Fibroblast of pulmonary artery (primary cell): ENCODE results near the gene TWNK.

Experiments
- DNase-seq: peaks from one replicate; pipeline ENCODE4 v3.0.0-alpha.2; 2010; ENCODE audit warnings: low read depth
- H3K4me3 ChIP-seq: replicated peaks from 2 replicates; pipeline ENCODE4 v1.5.1; 2011; ENCODE audit warnings: low read depth, mild to moderate bottlenecking, control low read depth, low read length, moderate library complexity
- TF ChIP-seq, protein P1 (sequence below): IDR thresholded peaks from 2 replicates; pipeline ENCODE4 v1.5.1; 2011; ENCODE audit warnings: mild to moderate bottlenecking, control low read depth, low read length, inconsistent platforms; ENCODE audit errors: missing control alignments

Gene TWNK

DNA sequence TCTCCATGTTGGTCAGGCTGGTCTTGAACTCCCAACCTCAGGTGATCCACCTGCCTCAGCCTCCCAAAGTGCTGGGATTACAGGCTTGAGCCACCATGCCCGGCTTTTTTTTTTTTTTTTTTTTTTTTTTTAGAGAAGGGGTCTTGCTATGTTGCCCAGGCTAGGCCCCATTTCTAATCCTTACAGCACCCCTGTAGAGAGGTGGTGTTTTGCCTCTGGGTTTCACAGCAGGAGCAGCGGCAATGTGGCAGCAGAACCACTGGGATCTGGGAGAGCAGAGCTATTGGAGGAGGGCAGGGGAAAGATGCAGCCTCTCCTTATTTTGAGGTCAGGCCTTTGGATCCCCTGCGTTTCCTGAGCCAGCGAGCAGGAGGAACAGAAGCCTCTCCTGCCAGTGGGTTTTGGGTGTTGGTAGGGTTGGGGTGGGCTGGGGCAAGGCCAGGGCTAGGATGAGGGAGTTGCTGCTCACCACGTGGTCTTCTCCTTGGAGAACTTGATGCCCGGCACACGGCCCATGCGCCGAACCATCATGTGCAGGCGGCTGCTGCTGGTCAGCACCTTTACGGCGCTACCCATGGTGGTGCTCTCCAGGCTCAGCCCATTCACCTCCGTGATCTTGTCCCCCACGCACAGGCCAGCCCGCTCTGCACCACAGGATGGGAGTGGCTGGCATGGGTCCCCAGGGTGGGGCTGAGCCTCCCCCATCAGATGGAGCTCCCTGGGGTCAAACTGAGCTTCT, 35.8 kb downstream of the TWNK start:
- no peak overlapping the region for H3K4me3 ChIP-seq
- DNase-seq, result no peak
- TF ChIP-seq, protein P1, sequence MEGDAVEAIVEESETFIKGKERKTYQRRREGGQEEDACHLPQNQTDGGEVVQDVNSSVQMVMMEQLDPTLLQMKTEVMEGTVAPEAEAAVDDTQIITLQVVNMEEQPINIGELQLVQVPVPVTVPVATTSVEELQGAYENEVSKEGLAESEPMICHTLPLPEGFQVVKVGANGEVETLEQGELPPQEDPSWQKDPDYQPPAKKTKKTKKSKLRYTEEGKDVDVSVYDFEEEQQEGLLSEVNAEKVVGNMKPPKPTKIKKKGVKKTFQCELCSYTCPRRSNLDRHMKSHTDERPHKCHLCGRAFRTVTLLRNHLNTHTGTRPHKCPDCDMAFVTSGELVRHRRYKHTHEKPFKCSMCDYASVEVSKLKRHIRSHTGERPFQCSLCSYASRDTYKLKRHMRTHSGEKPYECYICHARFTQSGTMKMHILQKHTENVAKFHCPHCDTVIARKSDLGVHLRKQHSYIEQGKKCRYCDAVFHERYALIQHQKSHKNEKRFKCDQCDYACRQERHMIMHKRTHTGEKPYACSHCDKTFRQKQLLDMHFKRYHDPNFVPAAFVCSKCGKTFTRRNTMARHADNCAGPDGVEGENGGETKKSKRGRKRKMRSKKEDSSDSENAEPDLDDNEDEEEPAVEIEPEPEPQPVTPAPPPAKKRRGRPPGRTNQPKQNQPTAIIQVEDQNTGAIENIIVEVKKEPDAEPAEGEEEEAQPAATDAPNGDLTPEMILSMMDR, result no peak

DNA sequence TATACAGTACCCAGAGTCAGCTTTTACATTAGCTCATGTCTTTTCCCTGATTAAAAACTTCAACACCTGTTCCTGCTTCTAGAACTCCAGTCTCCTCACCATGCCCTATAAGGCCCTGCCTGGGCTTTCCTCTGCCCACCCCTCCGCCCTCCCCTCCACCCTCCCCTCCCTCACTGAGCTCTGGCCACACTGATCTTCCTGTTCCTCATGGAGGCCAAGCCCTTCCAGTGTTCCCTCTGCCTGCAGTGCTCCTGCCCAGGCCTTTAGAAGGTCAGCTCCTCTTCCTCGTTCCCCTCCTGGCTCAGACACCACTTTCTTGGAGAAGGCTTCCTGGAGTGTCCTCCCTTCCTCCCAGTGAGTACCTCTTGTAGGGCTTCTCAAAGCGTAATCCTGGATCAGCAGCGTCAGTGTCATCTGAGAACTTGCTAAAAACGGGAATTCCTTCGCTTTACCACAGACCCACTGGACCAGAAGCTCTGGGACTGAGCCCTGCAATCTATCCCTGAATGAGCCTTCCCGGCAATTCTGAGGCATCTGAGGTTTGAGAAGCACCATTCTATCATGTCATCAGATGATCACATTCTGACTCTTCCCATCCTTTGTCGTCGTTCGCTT, 39.9 kb downstream of the TWNK start:
- TF ChIP-seq, protein P1, result no peak
- DNase-seq, result no peak
- no peak overlapping the region for H3K4me3 ChIP-seq

DNA sequence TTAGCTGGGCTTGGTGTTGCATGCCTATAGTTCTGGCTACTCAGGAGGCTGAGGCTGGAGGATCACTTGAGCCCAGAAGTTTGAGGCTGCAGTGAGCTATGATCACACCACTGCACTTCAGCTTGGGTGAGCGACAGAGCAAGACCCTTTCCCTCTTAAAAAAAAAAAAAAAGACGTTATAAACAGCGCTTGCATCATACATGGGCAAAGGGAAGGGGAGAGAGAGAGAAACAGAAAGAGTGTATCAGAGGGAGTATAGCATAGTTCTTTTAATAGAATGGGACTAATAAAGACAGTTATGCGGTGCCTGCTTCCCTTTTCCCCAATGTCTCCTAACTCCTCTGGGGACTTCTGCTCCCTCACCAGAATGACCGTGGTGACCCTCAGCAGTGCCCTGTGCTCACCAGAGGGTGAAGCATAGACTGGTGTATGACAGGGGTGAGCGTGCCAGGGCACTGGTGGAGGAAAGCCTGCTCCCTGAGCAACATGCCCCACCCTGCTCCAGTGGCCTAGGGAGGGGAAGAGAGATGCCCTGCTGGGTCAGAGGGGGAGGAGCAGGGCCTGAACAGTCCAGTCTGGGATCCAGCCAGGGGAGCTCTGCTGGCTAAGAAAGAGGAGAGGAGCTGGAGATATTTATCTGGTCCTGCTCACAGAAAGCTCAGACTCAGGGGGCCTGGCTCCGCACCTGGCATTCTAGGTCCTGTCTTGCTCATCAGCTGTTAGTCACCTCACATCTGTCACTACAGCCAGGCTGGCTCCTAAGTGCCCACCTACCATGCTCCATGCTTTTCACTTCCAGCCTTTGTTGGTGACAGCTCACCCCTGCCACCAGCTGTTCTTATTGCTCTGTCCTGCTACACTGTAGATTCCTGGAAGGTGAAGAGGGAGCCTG, 41.3 kb downstream of the TWNK start:
- TF ChIP-seq, protein P1, result no peak
- H3K4me3 ChIP-seq, result no peak overlapping the region
- DNase-seq, result no peak

DNA sequence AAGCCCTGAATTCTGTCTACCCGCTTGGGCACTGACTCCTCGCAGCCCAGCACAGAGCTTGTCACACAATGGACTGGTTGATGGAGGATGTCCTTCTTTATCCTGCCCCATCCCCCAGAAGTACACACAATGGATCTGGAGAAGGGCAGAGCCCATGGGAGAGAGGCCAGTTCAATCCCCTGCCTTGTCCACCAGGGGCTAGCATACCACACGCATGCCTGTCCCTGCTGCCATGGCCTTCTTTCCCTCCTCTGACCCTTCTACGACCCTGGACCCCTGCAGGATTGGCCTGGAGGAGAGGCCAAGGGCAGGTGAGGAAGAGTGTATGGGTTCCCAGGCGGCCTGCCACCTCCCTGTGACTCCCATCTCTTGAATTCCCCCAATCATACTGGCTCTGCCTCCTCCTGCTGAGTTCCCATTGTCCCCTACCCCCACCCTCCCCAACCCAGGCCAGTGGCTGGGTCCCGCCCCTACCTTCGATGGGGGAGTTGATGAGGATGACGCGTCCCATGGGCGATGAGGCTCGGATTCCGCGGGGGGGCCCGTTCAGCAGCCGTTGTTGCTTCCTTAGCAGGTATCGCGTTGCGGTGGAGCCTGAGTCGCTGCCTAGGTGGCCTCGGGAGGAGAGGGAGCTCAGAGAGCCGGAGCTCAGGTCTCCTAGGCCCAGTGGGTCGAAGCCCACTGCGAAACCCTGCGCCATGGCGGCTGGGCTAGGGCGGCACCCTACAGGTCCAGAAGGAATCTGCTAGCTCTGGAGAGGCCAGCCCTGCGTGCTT, 42.4 kb downstream of the TWNK start:
- TF ChIP-seq, protein P1, result peak; percentile 11
- no peak overlapping the region for H3K4me3 ChIP-seq
- no peak for DNase-seq

DNA sequence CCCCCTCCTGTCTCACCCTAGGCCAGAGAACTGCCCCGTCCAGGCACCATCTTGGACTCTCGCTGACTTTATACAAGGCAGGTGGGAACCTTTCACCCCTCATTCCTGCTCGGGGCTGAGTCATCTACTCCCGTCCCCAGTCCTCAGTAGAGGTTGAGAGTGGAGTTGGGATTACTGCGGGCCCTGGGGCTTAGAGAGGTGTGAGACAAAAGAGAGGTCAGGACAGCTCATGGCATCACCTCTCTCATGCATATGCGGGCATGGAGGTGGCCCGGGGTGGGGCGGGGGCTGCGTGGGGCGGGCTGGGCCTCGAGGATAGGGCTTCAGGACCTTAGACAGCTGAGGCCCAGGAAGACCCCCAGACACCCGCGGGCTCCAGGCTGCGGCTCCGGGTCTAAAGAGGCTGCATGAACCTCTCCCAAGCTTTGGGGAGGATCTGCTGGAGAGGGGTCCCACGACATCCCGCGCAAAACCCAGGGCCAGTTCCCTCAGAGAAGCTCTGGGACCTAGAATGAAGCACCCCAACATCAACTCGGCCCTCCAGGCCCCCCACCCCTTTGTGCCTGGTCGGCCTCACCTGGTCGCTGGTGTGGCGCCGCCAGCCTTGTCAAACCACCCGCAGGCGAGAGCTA, 43.3 kb downstream of the TWNK start:
- DNase-seq, result no peak
- TF ChIP-seq, protein P1, result no peak
- H3K4me3 ChIP-seq, result peak overlapping the region; percentile 89
